SK-N-SH treated with all-trans-retinoic acid at 6 μM for 48 hours (cell line): Measurements from ENCODE around the gene NCOA6.

Experiments
- ATAC-seq: fragments of 200-7000 bp; cut with Tn5 transposase; 3 replicates; pipeline ENCODE4 v1.9.1; 2020; ENCODE audit warnings: mild to moderate bottlenecking, moderate library complexity
- ARNTL ChIP-seq: fragments of 450-650 bp; formaldehyde crosslinking; IDR thresholded peaks from 2 replicates; pipeline ENCODE4 v1.5.0; 2020; ENCODE audit warnings: low read depth, mild to moderate bottlenecking, moderate library complexity, borderline replicate concordance
- BACH2 ChIP-seq: fragments of 250-450 bp; sonication (Bioruptor Pico); IDR thresholded peaks from 2 replicates; pipeline ENCODE4 v1.9.0; 2021; ENCODE audit warnings: mild to moderate bottlenecking, borderline replicate concordance
- CSDC2 ChIP-seq: fragments of 250-450 bp; sonication (Bioruptor Pico); IDR thresholded peaks from 2 replicates; pipeline ENCODE4 v1.5.0; 2020; ENCODE audit warnings: mild to moderate bottlenecking, moderate library complexity
- ESRRG ChIP-seq: fragments of 250-450 bp; sonication (Bioruptor Pico); IDR thresholded peaks from 2 replicates; pipeline ENCODE4 v1.6.1; 2021; ENCODE audit warnings: mild to moderate bottlenecking
- GLIS3 ChIP-seq: fragments of 250-450 bp; sonication (Bioruptor Pico); IDR thresholded peaks from 2 replicates; pipeline ENCODE4 v1.5.0; 2020; ENCODE audit warnings: mild to moderate bottlenecking, moderate library complexity
- ISL1 ChIP-seq: fragments of 250-450 bp; sonication (Bioruptor Pico); IDR thresholded peaks from 2 replicates; pipeline ENCODE4 v2.1.2; 2022; ENCODE audit warnings: mild to moderate bottlenecking, moderate library complexity
- OSR1 ChIP-seq: fragments of 250-450 bp; sonication (Bioruptor Pico); IDR thresholded peaks from 2 replicates; pipeline ENCODE4 v1.8.0; 2022; ENCODE audit warnings: moderate library complexity, mild to moderate bottlenecking, inconsistent platforms
- PPARA ChIP-seq: fragments of 250-450 bp; sonication (Bioruptor Pico); IDR thresholded peaks from 2 replicates; pipeline ENCODE4 v1.5.0; 2020; ENCODE audit warnings: mild to moderate bottlenecking, borderline replicate concordance
- ZC3H10 ChIP-seq: fragments of 250-450 bp; sonication (Bioruptor Pico); IDR thresholded peaks from 2 replicates; pipeline ENCODE4 v1.5.1; 2021; ENCODE audit warnings: mild to moderate bottlenecking, moderate library complexity
- ZFP30 ChIP-seq: fragments of 450-650 bp; formaldehyde crosslinking; IDR thresholded peaks from 2 replicates; pipeline ENCODE4 v1.5.0; 2022; ENCODE audit warnings: mild to moderate bottlenecking, moderate library complexity
- ZNF565 ChIP-seq: fragments of 450-650 bp; formaldehyde crosslinking; conservative IDR thresholded peaks from 2 replicates; pipeline ENCODE4 v1.5.0; 2020; ENCODE audit warnings: low read depth, mild to moderate bottlenecking, moderate library complexity
- ZNF8 ChIP-seq: fragments of 450-650 bp; formaldehyde crosslinking; IDR thresholded peaks from 2 replicates; pipeline ENCODE4 v1.5.0; 2020; ENCODE audit warnings: mild to moderate bottlenecking, moderate library complexity
- TF ChIP-seq, protein P1 (sequence below): fragments of 250-450 bp; sonication (Bioruptor Pico); IDR thresholded peaks from 2 replicates; pipeline ENCODE4 v1.8.0; 2020; ENCODE audit warnings: mild to moderate bottlenecking, moderate library complexity, borderline replicate concordance
- TF ChIP-seq, protein P2 (sequence below): fragments of 250-450 bp; sonication (Bioruptor Pico); IDR thresholded peaks from 2 replicates; pipeline ENCODE4 v1.5.1; 2020; ENCODE audit warnings: low read depth, mild to moderate bottlenecking, moderate library complexity
- TF ChIP-seq, protein P3 (sequence below): fragments of 250-450 bp; sonication (Bioruptor Pico); IDR thresholded peaks from 2 replicates; pipeline ENCODE4 v1.5.1; 2021; ENCODE audit warnings: mild to moderate bottlenecking, moderate library complexity
- TF ChIP-seq, protein P4 (sequence below): fragments of 250-450 bp; sonication (Bioruptor Pico); IDR thresholded peaks from 2 replicates; pipeline ENCODE4 v1.8.0; 2021; ENCODE audit warnings: low read depth, mild to moderate bottlenecking, moderate library complexity, borderline replicate concordance

The NCOA6 gene

DNA sequence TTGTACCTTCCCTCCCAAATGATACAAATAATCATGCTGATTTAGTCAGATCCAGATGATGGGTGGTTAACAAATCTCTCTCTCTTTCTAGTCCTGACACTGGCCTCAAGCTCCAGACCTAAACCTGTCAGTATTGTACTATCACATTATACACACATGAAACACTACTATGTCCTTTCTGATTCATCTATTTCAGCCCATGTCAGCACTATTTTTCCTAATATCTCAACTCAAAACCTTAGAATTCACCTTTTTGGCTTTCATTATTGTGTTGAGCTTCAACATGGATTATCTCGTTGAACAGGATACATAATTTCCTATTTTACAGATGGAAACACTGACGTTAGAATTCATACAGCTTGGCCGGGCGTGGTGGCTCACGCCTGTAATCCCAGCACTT, 152.0 kb downstream of the NCOA6 start:
- ATAC-seq = no peak
- TF ChIP-seq ZFP30 (CRISPR knock-in tag) (no peak), ZC3H10 (CRISPR knock-in tag) (no peak), BACH2 (CRISPR knock-in tag) (no peak), CSDC2 (CRISPR knock-in tag) (no peak)
- TF ChIP-seq, all 23 proteins: peak for 0

DNA sequence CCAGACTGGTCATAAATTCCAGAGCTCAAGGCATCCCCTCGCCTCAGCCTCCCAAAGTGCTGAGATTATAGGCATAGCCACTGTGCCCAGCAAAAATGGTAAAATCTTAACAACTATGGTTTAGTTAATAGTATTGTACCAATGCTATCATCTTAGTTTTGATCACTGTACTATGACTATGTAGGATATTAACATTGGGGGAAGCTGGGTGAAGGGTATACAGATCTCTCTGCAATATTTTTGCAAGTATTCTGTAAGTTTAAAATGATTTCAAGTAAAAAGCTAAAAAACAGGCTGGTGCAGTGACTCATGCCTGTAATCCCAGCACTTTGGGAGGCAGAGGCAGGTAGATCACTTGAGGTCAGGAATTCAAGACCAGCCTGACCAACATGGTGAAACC, 156.4 kb downstream of the NCOA6 start:
- TF ChIP-seq ISL1 (CRISPR knock-in tag) = no peak
- TF ChIP-seq, protein P1, sequence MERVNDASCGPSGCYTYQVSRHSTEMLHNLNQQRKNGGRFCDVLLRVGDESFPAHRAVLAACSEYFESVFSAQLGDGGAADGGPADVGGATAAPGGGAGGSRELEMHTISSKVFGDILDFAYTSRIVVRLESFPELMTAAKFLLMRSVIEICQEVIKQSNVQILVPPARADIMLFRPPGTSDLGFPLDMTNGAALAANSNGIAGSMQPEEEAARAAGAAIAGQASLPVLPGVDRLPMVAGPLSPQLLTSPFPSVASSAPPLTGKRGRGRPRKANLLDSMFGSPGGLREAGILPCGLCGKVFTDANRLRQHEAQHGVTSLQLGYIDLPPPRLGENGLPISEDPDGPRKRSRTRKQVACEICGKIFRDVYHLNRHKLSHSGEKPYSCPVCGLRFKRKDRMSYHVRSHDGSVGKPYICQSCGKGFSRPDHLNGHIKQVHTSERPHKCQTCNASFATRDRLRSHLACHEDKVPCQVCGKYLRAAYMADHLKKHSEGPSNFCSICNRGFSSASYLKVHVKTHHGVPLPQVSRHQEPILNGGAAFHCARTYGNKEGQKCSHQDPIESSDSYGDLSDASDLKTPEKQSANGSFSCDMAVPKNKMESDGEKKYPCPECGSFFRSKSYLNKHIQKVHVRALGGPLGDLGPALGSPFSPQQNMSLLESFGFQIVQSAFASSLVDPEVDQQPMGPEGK (CRISPR knock-in tag) = no peak
- no peak for TF ChIP-seq PPARA
- TF ChIP-seq OSR1 = no peak
- TF ChIP-seq CSDC2 (CRISPR knock-in tag) = no peak
- TF ChIP-seq ZNF8 (CRISPR knock-in tag) = no peak
- no peak for TF ChIP-seq GLIS3 (CRISPR knock-in tag)
- TF ChIP-seq, protein P2, sequence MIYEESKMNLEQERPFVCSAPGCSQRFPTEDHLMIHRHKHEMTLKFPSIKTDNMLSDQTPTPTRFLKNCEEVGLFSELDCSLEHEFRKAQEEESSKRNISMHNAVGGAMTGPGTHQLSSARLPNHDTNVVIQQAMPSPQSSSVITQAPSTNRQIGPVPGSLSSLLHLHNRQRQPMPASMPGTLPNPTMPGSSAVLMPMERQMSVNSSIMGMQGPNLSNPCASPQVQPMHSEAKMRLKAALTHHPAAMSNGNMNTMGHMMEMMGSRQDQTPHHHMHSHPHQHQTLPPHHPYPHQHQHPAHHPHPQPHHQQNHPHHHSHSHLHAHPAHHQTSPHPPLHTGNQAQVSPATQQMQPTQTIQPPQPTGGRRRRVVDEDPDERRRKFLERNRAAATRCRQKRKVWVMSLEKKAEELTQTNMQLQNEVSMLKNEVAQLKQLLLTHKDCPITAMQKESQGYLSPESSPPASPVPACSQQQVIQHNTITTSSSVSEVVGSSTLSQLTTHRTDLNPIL (CRISPR knock-in tag) = no peak
- no peak for TF ChIP-seq ARNTL (CRISPR knock-in tag)
- TF ChIP-seq, protein P3, sequence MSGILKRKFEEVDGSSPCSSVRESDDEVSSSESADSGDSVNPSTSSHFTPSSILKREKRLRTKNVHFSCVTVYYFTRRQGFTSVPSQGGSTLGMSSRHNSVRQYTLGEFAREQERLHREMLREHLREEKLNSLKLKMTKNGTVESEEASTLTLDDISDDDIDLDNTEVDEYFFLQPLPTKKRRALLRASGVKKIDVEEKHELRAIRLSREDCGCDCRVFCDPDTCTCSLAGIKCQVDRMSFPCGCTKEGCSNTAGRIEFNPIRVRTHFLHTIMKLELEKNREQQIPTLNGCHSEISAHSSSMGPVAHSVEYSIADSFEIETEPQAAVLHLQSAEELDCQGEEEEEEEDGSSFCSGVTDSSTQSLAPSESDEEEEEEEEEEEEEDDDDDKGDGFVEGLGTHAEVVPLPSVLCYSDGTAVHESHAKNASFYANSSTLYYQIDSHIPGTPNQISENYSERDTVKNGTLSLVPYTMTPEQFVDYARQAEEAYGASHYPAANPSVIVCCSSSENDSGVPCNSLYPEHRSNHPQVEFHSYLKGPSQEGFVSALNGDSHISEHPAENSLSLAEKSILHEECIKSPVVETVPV (CRISPR knock-in tag) = no peak
- no peak for TF ChIP-seq ZNF565 (CRISPR knock-in tag)
- TF ChIP-seq ZFP30 (CRISPR knock-in tag) = no peak
- TF ChIP-seq, protein P4, sequence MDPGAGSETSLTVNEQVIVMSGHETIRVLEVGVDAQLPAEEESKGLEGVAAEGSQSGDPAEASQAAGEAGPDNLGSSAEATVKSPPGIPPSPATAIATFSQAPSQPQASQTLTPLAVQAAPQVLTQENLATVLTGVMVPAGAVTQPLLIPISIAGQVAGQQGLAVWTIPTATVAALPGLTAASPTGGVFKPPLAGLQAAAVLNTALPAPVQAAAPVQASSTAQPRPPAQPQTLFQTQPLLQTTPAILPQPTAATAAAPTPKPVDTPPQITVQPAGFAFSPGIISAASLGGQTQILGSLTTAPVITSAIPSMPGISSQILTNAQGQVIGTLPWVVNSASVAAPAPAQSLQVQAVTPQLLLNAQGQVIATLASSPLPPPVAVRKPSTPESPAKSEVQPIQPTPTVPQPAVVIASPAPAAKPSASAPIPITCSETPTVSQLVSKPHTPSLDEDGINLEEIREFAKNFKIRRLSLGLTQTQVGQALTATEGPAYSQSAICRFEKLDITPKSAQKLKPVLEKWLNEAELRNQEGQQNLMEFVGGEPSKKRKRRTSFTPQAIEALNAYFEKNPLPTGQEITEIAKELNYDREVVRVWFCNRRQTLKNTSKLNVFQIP (CRISPR knock-in tag) = no peak
- no peak for TF ChIP-seq ESRRG (CRISPR knock-in tag)
- no peak for ATAC-seq
